ENCODE data around the gene LCE4A.

Gene LCE4A

GRCh38 chr1:152745765-152746444, 37.9 kb downstream of the LCE4A start:
- TF ChIP-seq CTCF (IDR thresholded peaks at IDR 0.05; ENCODE audit: low read depth, low read length): no peak
- no peak overlapping the region for H3K4me3 ChIP-seq (ENCODE audit: low read depth, low read length)

GRCh38 chr1:152747831-152748230, 39.9 kb downstream of the LCE4A start:
- H3K4me3 ChIP-seq (ENCODE audit: low read depth, low read length): no peak overlapping the region
- no peak for TF ChIP-seq CTCF (IDR thresholded peaks at IDR 0.05; ENCODE audit: low read depth, low read length)

GRCh38 chr1:152752225-152752624, 44.3 kb downstream of the LCE4A start:
- no peak for TF ChIP-seq CTCF (IDR thresholded peaks at IDR 0.05; ENCODE audit: low read depth, low read length)
- H3K4me3 ChIP-seq (ENCODE audit: low read depth, low read length): no peak overlapping the region

GRCh38 chr1:152753586-152753985, 45.6 kb downstream of the LCE4A start:
- no peak for TF ChIP-seq CTCF (IDR thresholded peaks at IDR 0.05; ENCODE audit: low read depth, low read length)
- H3K4me3 ChIP-seq (ENCODE audit: low read depth, low read length): no peak overlapping the region

- TF ChIP-seq CTCF (IDR thresholded peaks at IDR 0.05; ENCODE audit: low read depth, low read length): no peak
- no peak overlapping the region for H3K4me3 ChIP-seq (ENCODE audit: low read depth, low read length)
Measured at GRCh38 chr1:152756872-152757271, 48.9 kb downstream of the LCE4A start.

GRCh38 chr1:152757747-152758146, 49.8 kb downstream of the LCE4A start, which contains the start of gene KPRP:
TSS of gene KPRP (plus strand) at chr1:152758025. CDS start at chr1:152759589, 1,564 bp downstream.
- no peak within 1 kb of the TSS for H3K4me3 ChIP-seq (ENCODE audit: low read depth, low read length)
- no peak for TF ChIP-seq CTCF (IDR thresholded peaks at IDR 0.05; ENCODE audit: low read depth, low read length)

GRCh38 chr1:152758636-152759035, 50.7 kb downstream of the LCE4A start:
- TF ChIP-seq CTCF (IDR thresholded peaks at IDR 0.05; ENCODE audit: low read depth, low read length): no peak
- H3K4me3 ChIP-seq (ENCODE audit: low read depth, low read length): no peak overlapping the region
